ENCODE measurements around the gene ARL3. TPM values are rescaled to one million over a fixed set of nuclear protein-coding genes. Genes with fewer than 3 reads are reported as not detected.
"Not testable (repeated sequence)": the region's sequence is repeated elsewhere in the genome, so short reads cannot be mapped to it uniquely, and the experiment has no call there.

Gene ARL3
- total RNA-seq, 2 donors from 2014 or later: 3.0 to 4.5 TPM

DNA sequence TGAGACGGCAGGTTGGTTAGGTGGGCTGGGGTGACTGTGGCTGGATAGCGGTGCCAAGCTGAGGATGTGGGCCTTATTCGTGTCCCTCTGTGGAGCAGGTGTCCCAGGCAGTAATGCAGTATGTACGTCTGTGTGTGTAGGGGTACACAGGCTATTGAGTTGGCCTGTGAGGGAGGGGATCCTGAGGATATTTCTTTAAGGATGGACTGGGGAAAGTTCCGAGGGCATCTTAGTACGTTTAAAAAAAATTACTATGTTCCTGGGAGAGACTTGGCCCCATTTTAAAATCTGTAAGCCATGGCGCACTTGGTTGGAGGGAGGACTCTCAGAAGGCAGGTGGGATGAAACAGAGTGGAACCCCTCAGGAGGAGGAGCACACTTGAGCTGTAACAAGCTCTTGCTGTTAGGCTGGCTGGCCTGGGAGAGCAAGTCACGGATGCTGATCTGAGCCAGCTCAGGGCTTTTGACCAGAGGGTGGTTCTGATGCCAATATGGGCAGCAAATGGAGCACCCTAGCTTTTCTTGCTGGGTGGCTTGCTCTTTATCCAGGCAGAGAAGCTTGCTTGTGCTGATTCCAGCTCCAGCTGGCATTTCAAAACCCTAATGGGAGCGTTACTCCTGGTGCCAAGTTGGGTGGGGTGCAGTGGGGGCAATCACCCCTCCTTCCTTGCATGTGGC lies 30.3 kb upstream of the ARL3 start:
- Mint-ChIP-seq H3K36me3 (peaks cover 11% of the 10 kb centered on the region), H3K4me1 (ENCODE audit: low read depth in 2 of 2) (peaks cover 29 to 51% of the 10 kb centered on the region in 2 donors), H3K4me3 (peak overlapping the region; percentile 93), H3K27ac (peak overlapping the region; percentile 88 to 89), H3K9me3 (peaks cover 5% of the 10 kb centered on the region), H3K27me3 (no peaks in the 10 kb centered on the region)
- ATAC-seq (peak in 1 of 2 donors; percentile 26), DNase-seq (ENCODE audit: low spot score) (no peak)

DNA sequence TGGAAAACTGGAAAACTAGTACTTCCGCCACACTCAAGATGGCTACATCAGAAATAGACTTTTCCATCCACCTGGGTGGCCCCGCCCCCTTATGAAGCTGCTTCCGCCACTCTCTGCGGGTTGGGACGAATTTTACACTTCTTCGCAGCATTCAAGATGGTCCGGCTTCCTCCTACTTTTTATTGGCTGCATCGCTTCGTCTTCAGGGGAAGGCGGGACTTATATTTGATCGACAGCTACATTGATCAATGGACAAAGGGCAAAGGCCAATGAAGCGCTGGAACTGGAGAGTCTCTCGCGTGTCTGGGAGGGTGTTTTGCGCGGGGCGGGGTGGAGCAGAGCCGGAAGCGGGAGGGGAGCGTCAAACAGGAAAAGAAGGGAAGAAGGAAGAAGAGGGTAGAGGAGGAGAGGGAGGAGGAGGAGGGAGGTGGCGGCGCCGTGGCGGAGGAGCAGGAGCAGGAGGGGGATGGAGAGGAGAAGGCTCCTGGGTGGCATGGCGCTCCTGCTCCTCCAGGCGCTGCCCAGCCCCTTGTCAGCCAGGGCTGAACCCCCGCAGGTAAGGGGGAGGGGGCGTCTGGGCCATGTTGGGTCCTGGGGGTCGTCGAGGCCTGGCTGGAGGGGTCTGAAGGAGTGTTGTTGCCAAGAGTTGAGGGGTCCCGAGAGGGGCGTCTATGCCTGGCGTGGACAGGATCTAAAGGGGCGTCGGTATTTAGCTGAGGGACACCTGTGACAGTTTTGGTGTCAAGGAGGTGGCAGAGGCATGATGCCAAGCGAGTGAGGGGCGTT lies 29.6 kb upstream of the ARL3 start, which contains the start of gene WBP1L:
WBP1L (plus strand) TSS at position 361 of the 786 bp plus-strand sequence; CDS start at position 467, 106 bp downstream.
- Mint-ChIP-seq H3K27me3 (no peaks in the 10 kb centered on the region), H3K9me3 (peaks cover 5% of the 10 kb centered on the region), H3K36me3 (peaks cover 11% of the 10 kb centered on the region), H3K4me3 (peak within 1 kb of the TSS; percentile 93), H3K4me1 (ENCODE audit: low read depth in 2 of 2) (peaks cover 28 to 50% of the 10 kb centered on the region in 2 donors), H3K27ac (peak within 1 kb of the TSS; percentile 88 to 89)
- DNase-seq (ENCODE audit: low spot score) (peak; percentile 96), ATAC-seq (peak; percentile 99)

GRCh38 chr10:102743078-102743587 lies 28.9 kb upstream of the ARL3 start:
- DNase-seq (ENCODE audit: low spot score) (no peak), ATAC-seq (no peak)

DNA sequence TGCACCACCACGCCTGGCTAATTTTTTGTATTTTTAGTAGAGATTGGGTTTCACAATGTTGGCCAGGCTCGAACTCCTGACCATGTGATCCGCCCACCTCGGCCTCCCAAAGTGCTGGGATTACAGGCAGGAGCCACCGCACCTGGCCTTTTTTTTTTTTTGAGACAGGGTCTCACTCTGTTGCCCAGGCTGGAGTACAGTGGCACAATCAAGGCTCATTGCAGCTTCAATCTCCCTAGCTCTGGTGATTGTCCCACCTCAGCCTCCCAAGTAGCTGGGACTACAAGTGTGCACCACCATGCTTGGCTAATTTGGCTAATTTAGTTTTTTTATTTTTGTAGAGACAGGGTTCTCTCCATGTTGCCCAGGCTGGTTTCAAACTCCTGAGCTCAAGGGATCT lies 28.1 kb upstream of the ARL3 start:
- H3K4me1 Mint-ChIP-seq (ENCODE audit: low read depth in 2 of 2): peaks cover 20 to 43% of the 10 kb centered on the region in 2 donors
- not testable (repeated sequence) for ATAC-seq; H3K27me3 Mint-ChIP-seq; H3K9me3 Mint-ChIP-seq; DNase-seq (ENCODE audit: low spot score)
- peak overlapping the region; percentile 45 for H3K4me3 Mint-ChIP-seq
- peak overlapping the region; percentile 88 to 89 for H3K27ac Mint-ChIP-seq
- H3K36me3 Mint-ChIP-seq: peaks cover 11% of the 10 kb centered on the region

More at GRCh38 chr10:102743078-102743587, 28.9 kb upstream of the ARL3 start:
- peaks cover 21 to 43% of the 10 kb centered on the region in 2 donors for H3K4me1 Mint-ChIP-seq (ENCODE audit: low read depth in 2 of 2)
- H3K27ac Mint-ChIP-seq: peak overlapping the region; percentile 88 to 89
- peaks cover 11% of the 10 kb centered on the region for H3K36me3 Mint-ChIP-seq
- H3K4me3 Mint-ChIP-seq: peak overlapping the region; percentile 93
- peaks cover 5% of the 10 kb centered on the region for H3K9me3 Mint-ChIP-seq
- no peaks in the 10 kb centered on the region for H3K27me3 Mint-ChIP-seq

- H3K4me3 Mint-ChIP-seq: no peak overlapping the region
- no peak overlapping the region for H3K27ac Mint-ChIP-seq
- no peak for ATAC-seq
- peaks cover 11% of the 10 kb centered on the region for H3K36me3 Mint-ChIP-seq
- H3K9me3 Mint-ChIP-seq: peaks cover 5% of the 10 kb centered on the region
- H3K27me3 Mint-ChIP-seq: no peaks in the 10 kb centered on the region
- peaks cover 20 to 41% of the 10 kb centered on the region in 2 donors for H3K4me1 Mint-ChIP-seq (ENCODE audit: low read depth in 2 of 2)
- DNase-seq (ENCODE audit: low spot score): no peak
Observed at GRCh38 chr10:102741726-102742237, 27.6 kb upstream of the ARL3 start.

GRCh38 chr10:102740229-102740628 lies 26.0 kb upstream of the ARL3 start:
- ATAC-seq: no peak
- H3K9me3 Mint-ChIP-seq: peaks cover 5% of the 10 kb centered on the region
- DNase-seq (ENCODE audit: low spot score): no peak
- H3K4me3 Mint-ChIP-seq: no peak overlapping the region
- no peak overlapping the region for H3K27ac Mint-ChIP-seq
- H3K4me1 Mint-ChIP-seq (ENCODE audit: low read depth in 2 of 2): peaks cover 17 to 28% of the 10 kb centered on the region in 2 donors
- H3K27me3 Mint-ChIP-seq: no peaks in the 10 kb centered on the region
- peaks cover 11% of the 10 kb centered on the region for H3K36me3 Mint-ChIP-seq

DNA sequence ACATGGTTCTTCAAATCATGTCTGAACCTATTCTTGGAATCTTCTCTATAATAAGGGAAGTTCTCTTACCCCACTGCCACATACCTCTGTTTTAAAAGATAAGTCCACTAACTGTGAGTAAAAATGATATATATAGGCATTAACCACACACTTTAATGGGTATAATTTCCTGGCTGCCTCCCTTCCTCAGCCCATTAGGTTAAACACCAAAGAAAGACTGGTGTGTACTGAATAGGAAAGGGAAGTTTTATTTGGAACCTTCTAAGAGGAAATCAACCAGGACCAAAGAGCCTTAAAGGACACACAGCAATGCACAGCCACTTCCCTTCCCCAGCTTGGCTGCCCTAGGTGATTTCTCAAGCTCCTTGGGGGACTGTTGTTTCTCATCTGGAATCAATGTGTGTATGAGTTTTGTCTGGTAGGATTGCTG lies 24.5 kb upstream of the ARL3 start:
- Mint-ChIP-seq H3K27ac (no peak overlapping the region), H3K9me3 (peaks cover 5% of the 10 kb centered on the region), H3K36me3 (peaks cover 3% of the 10 kb centered on the region), H3K4me1 (ENCODE audit: low read depth in 2 of 2) (peaks cover 13 to 16% of the 10 kb centered on the region in 2 donors), H3K4me3 (no peak overlapping the region), H3K27me3 (no peaks in the 10 kb centered on the region)
- no peak for ATAC-seq
- no peak for DNase-seq (ENCODE audit: low spot score)

DNA sequence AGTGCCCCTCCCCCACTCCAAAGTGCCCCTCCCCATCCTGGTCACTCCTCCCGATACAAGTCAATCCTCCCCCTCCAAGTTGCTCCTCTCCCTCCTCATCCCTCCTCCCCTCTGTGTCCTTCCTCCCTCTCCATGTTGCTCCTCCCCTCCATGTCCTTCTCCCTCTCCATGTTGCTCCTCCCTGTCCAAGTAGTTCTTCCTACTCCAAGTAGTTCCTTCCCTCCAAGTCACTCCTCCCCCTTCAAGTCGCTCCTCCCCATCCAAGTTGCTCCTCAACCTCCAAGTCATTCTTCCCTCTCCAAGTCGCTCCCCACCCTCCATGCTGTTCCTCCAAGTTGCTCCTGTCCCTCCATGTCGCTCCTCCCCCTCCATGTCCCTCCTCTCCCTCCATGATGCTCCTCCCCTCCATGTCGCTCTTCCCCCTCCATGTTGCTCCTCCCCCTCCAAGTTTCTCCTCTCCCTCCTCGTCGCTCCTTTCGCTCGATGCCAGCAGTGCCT lies 20.9 kb upstream of the ARL3 start:
- no peaks in the 10 kb centered on the region for H3K36me3 Mint-ChIP-seq
- no peak overlapping the region for H3K27ac Mint-ChIP-seq
- H3K9me3 Mint-ChIP-seq: no peaks in the 10 kb centered on the region
- DNase-seq (ENCODE audit: low spot score) (no peak), ATAC-seq (peak in 1 of 2 donors; percentile 20)
- no peak overlapping the region for H3K4me3 Mint-ChIP-seq
- H3K27me3 Mint-ChIP-seq: no peaks in the 10 kb centered on the region
- H3K4me1 Mint-ChIP-seq (ENCODE audit: low read depth in 2 of 2): peaks cover 0 to 8% of the 10 kb centered on the region in 2 donors

DNA sequence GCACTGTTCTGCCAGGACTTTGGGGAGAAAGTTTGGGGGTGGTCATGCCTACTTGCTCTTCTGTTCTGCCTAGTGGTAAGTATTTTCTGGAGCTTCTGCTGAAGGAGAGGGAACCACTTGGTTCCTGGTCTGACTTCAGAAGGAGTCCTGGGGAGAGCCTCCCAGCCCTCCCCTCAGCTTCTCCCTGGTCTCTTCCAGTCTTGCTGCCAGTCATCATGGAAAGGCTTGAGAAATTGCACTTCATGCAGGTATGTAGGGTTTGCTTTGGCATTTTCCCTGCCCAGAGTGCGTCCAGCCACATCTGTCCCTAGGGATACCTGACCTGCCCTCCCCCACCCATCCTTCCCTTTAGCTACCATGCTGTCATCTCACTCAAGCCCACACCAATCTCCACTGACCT lies 18.5 kb upstream of the ARL3 start:
- H3K36me3 Mint-ChIP-seq: no peaks in the 10 kb centered on the region
- peaks cover 11 to 24% of the 10 kb centered on the region in 2 donors for H3K4me1 Mint-ChIP-seq (ENCODE audit: low read depth in 2 of 2)
- H3K27ac Mint-ChIP-seq: no peak overlapping the region

GRCh38 chr10:102731222-102731800 lies 17.1 kb upstream of the ARL3 start:
- ATAC-seq (no peak), DNase-seq (ENCODE audit: low spot score) (no peak)
- Mint-ChIP-seq H3K9me3 (no peaks in the 10 kb centered on the region), H3K27ac (peak overlapping the region in 1 of 2 donors; percentile 50), H3K4me3 (no peak overlapping the region), H3K4me1 (ENCODE audit: low read depth in 2 of 2) (peaks cover 11 to 27% of the 10 kb centered on the region in 2 donors), H3K36me3 (no peaks in the 10 kb centered on the region), H3K27me3 (no peaks in the 10 kb centered on the region)

More for the DNA sequence above, 18.5 kb upstream of the ARL3 start:
- DNase-seq (ENCODE audit: low spot score) (no peak), ATAC-seq (no peak)
- Mint-ChIP-seq H3K4me3 (no peak overlapping the region), H3K9me3 (no peaks in the 10 kb centered on the region), H3K27me3 (no peaks in the 10 kb centered on the region)

DNA sequence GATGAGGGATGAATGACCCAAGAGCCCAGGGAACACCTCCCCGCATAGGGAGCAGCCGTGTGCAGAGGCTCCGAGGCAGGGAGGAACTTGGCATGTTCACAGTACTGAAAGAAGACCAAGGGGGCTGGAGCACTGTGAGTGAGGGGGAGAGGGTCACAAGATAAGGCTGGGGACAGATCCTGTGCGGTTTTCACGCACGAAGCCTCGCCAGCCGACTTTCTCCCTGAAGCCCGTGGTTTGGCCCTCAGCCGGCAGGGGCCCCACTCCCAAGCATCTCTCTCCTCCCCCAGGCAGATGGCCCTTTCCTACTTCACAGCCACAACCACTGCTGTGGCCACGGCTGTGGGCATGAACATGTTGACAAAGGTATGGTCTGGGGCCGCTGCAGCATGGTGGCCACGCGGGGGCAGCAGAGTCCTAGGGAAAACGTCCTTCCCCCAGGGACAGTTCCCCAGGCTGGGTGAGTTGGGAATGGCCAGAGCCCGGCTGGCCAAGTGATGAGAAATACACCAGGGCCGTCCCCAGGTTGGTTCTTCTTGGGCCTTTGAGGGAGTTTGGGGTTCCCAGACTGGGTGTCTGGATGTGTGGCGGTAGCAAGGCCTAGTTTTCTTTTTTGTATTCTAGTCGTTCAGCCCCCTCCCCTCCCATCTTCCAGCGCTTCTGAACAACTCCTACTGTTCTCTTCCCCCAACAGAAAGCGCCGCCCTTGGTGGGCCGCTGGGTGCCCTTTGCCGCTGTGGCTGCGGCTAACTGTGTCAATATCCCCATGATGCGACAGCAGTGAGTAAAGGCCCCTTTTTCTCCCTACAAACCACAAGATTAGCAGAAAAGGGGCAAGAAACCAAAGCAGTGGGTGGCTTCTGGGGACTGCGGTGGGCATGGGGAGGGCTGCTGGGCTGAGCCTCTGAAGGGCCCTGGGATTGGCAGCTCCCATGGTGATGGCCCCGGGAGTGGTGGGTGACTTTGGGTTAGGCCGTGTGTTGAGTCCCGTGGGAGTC lies 15.1 kb upstream of the ARL3 start:
- DNase-seq (ENCODE audit: low spot score) (peak; percentile 84), ATAC-seq (peak; percentile 89)
- H3K4me1 Mint-ChIP-seq (ENCODE audit: low read depth in 2 of 2): peaks cover 11 to 21% of the 10 kb centered on the region in 2 donors
- H3K27ac Mint-ChIP-seq: peak overlapping the region; percentile 29 to 62
- H3K36me3 Mint-ChIP-seq: peaks cover under 1% of the 10 kb centered on the region
- peak overlapping the region; percentile 57 for H3K4me3 Mint-ChIP-seq
- no peaks in the 10 kb centered on the region for H3K27me3 Mint-ChIP-seq
- no peaks in the 10 kb centered on the region for H3K9me3 Mint-ChIP-seq

DNA sequence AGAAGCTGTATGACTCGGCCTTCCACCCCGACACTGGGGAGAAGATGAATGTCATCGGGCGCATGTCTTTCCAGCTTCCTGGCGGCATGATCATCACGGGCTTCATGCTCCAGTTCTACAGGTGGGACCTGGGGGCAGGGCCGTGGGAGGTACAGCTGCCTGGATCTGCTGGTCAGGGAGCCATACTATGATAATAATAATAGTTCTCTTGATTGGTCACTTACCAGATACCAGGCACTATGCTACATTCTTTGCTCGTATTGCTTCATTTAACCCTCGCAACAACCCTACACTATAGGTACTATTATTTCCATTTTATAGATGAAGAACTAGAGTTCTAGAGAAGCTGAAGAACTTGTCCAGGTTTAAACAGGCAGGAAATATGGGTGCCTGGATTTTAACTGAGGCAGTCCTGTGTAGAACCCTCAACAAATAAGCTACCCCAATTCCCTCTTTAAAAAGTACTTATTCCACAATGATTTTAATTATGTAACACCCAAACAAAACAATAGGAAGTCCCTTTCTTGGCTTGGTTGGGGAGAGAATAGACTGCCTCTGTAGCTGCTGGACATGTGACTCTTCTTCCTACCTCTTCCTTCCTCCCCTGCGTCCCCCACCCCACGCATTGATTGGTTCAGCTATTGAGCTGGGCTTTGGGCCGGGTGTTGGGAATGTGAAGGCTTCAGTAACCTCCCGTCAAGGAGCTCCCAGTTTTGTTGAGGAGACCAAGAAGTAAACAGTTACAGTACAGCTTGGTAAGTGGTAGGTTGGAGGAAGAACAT lies 13.0 kb upstream of the ARL3 start:
- peaks cover 5% of the 10 kb centered on the region for H3K36me3 Mint-ChIP-seq
- no peak overlapping the region for H3K4me3 Mint-ChIP-seq

More for the DNA sequence above, 13.0 kb upstream of the ARL3 start:
- Mint-ChIP-seq H3K27ac (peak overlapping the region in 1 of 2 donors; percentile 25), H3K27me3 (no peaks in the 10 kb centered on the region), H3K4me1 (ENCODE audit: low read depth in 2 of 2) (peaks cover 12 to 21% of the 10 kb centered on the region in 2 donors), H3K9me3 (no peaks in the 10 kb centered on the region)
- DNase-seq (ENCODE audit: low spot score) (no peak), ATAC-seq (no peak)

Data from natural killer cell treated with Interleukin-12 subunit alpha and Interleukin-12 subunit beta and Interleukin-15 and Interleukin-18, amount 100 ng/mL, for 72 hours (primary cell).